Lung microvascular endothelial cell (primary cell): Measurements from ENCODE around the gene HTR2B. TPM values are rescaled to one million over a fixed set of nuclear protein-coding genes. Genes with fewer than 3 reads are reported as not detected.
"Not testable (repeated sequence)": the region's sequence is repeated elsewhere in the genome, so short reads cannot be mapped to it uniquely, and the experiment has no call there.

ENCODE experiments used
- DNase-seq, 2 donors: peaks; one replicate each; pipeline versions ENCODE4 v3.0.0 to v3.0.0-alpha.2; 2010; ENCODE audit warnings: low read depth in 2 of 2
- total RNA-seq: library from RNA; depleted of rRNA; stranded (reverse); fragments of >200 nt; gene quantifications from 2 replicates; pipeline ENCODE4 v1.2.1, GENCODE V29; 2014

Gene HTR2B
- total RNA-seq = 2.0 and 3.0 TPM in 2 replicates

- peak; percentile 60 to 65 for DNase-seq
These were observed at the start of gene HTR2B for GRCh38 chr2:231124838-231125568. Gene HTR2B (minus strand): TSS chr2:231125042. CDS start chr2:231123764, 1,278 bp downstream.

GRCh38 chr2:231174211-231174651 lies 49.4 kb upstream of the HTR2B start:
- peak; percentile 36 to 54 for DNase-seq

GRCh38 chr2:231172025-231172424 lies 47.2 kb upstream of the HTR2B start:
- DNase-seq = no peak

GRCh38 chr2:231170055-231170454 lies 45.2 kb upstream of the HTR2B start:
- no peak for DNase-seq

GRCh38 chr2:231169488-231169887 lies 44.6 kb upstream of the HTR2B start:
- peak in 1 of 2 donors; percentile 64 for DNase-seq

GRCh38 chr2:231168460-231169139 lies 43.8 kb upstream of the HTR2B start:
- DNase-seq = peak; percentile 53 to 69

- DNase-seq = peak; percentile 36 to 73
These were observed 43.1 kb upstream of the HTR2B start for GRCh38 chr2:231167745-231168459.

- DNase-seq = no peak
These were observed 38.7 kb upstream of the HTR2B start for GRCh38 chr2:231163414-231164095.

- DNase-seq = no peak
These were observed 38.2 kb upstream of the HTR2B start for GRCh38 chr2:231163011-231163410.

- peak in 1 of 2 donors; percentile 95 for DNase-seq
These were observed 37.1 kb upstream of the HTR2B start for GRCh38 chr2:231161877-231162329.

- DNase-seq = no peak
These were observed 36.5 kb upstream of the HTR2B start for GRCh38 chr2:231161252-231161839.

GRCh38 chr2:231160701-231161100 lies 35.9 kb upstream of the HTR2B start:
- DNase-seq = no peak

GRCh38 chr2:231159306-231159705 lies 34.5 kb upstream of the HTR2B start:
- DNase-seq = no peak

GRCh38 chr2:231152800-231153557 lies 28.1 kb upstream of the HTR2B start:
- DNase-seq = no peak

GRCh38 chr2:231146665-231147064 lies 21.8 kb upstream of the HTR2B start:
- DNase-seq = no peak

GRCh38 chr2:231144896-231145295 lies 20.1 kb upstream of the HTR2B start:
- DNase-seq = no peak

GRCh38 chr2:231140808-231141207 lies 16.0 kb upstream of the HTR2B start:
- not testable (repeated sequence) for DNase-seq

- DNase-seq = no peak
These were observed 15.0 kb upstream of the HTR2B start for GRCh38 chr2:231139796-231140195.

GRCh38 chr2:231138699-231139098 lies 13.9 kb upstream of the HTR2B start:
- peak in 1 of 2 donors; percentile 72 for DNase-seq

- DNase-seq = no peak
These were observed 10.2 kb upstream of the HTR2B start for GRCh38 chr2:231134910-231135655.
